Lower lobe of right lung (tissue), 2 donors: ENCODE results near the gene FGD3. TPM values are rescaled to one million over a fixed set of nuclear protein-coding genes. Genes with fewer than 3 reads are reported as not detected.

Experiments
- ATAC-seq, 2 donors: fragments of 200-7000 bp; cut with Tn5 transposase; one replicate each; pipeline ENCODE4 v1.9.1; 2020 to 2022; ENCODE audit warnings: mild to moderate bottlenecking in 2 of 2, moderate library complexity in 2 of 2
- DNase-seq: peaks from one replicate; pipeline ENCODE4 v3.0.0-alpha.2; 2020
- H3K27ac ChIP-seq: fragments of 200-600 bp; one replicate; pipeline ENCODE4 v1.8.0; 2022
- H3K27me3 ChIP-seq: fragments of 200-600 bp; one replicate; pipeline ENCODE4 v1.8.0; 2022; ENCODE audit warnings: low read depth
- H3K36me3 ChIP-seq: fragments of 200-600 bp; one replicate; pipeline ENCODE4 v1.8.0; 2022; ENCODE audit warnings: mild to moderate bottlenecking
- H3K4me1 ChIP-seq: fragments of 200-600 bp; one replicate; pipeline ENCODE4 v1.8.0; 2022
- H3K4me3 ChIP-seq: fragments of 200-600 bp; one replicate; pipeline ENCODE4 v1.8.0; 2022; ENCODE audit warnings: mild to moderate bottlenecking
- H3K9me3 ChIP-seq: fragments of 200-600 bp; one replicate; pipeline ENCODE4 v1.8.0; 2022
- intact Hi-C: fragments of 100-400 bp; cut with DNase I; formaldehyde crosslinking; loops from one replicate; pipeline ENCODE4 v1.11.0; 2022
- total RNA-seq: library from RNA; stranded (reverse); fragmentation: NEBNext Ultra II Directional; extraction: Animal tissue kit (Norgen Biotek cat#: 25700); gene quantifications from one replicate; pipeline ENCODE4 v1.2.1, GENCODE V29; 2021
- TF ChIP-seq, protein P1 (sequence below): fragments of 200-600 bp; IDR thresholded peaks from one replicate; pipeline ENCODE4 v1.8.0; 2022; ENCODE audit warnings: antibody characterized with exemption, mild to moderate bottlenecking
- donor health status: DM: no; HTN: yes; CAD: no; lungs with severe emphysema.

The FGD3 gene
- total RNA-seq, 1 donor from 2014 or later: 23.9 TPM

DNA sequence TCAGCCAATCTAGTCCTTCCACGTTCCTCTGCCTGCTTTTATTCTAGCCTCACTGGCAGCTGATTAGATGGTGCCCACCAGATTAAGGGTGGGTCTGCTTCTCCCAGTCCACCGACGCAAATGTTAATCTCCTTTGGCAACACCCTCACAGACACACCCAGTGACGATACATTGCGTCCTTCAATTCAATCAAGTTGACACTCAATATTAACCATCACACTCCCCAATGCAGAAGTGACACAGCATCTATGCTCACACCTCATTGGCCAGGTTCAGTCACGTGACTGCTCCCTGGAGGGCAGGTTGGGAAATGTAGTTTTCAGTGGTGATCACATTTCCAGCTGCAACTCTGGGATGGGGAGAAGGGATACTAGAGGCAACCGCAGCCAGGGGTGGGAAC lies 124.1 kb downstream of the FGD3 start:
- H3K27ac ChIP-seq: no peak overlapping the region
- H3K36me3 ChIP-seq: no peaks in the 10 kb centered on the region
- TF ChIP-seq, protein P1, sequence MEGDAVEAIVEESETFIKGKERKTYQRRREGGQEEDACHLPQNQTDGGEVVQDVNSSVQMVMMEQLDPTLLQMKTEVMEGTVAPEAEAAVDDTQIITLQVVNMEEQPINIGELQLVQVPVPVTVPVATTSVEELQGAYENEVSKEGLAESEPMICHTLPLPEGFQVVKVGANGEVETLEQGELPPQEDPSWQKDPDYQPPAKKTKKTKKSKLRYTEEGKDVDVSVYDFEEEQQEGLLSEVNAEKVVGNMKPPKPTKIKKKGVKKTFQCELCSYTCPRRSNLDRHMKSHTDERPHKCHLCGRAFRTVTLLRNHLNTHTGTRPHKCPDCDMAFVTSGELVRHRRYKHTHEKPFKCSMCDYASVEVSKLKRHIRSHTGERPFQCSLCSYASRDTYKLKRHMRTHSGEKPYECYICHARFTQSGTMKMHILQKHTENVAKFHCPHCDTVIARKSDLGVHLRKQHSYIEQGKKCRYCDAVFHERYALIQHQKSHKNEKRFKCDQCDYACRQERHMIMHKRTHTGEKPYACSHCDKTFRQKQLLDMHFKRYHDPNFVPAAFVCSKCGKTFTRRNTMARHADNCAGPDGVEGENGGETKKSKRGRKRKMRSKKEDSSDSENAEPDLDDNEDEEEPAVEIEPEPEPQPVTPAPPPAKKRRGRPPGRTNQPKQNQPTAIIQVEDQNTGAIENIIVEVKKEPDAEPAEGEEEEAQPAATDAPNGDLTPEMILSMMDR: no peak
- intact Hi-C loops: no loop called here
- H3K4me1 ChIP-seq: peaks cover 5% of the 10 kb centered on the region
- no peak for DNase-seq
- no peak overlapping the region for H3K4me3 ChIP-seq
- no peaks in the 10 kb centered on the region for H3K9me3 ChIP-seq
- ATAC-seq: peak in 1 of 2 donors; percentile 28
- no peaks in the 10 kb centered on the region for H3K27me3 ChIP-seq

GRCh38 chr9:93072383-93072795 lies 125.1 kb downstream of the FGD3 start:
- intact Hi-C loops: no loop called here
- peak; percentile 10 to 29 for ATAC-seq
- no peak overlapping the region for H3K4me3 ChIP-seq
- H3K27ac ChIP-seq: no peak overlapping the region
- TF ChIP-seq, protein P1: no peak
- H3K36me3 ChIP-seq: no peaks in the 10 kb centered on the region
- no peaks in the 10 kb centered on the region for H3K9me3 ChIP-seq
- peaks cover 5% of the 10 kb centered on the region for H3K4me1 ChIP-seq
- DNase-seq: no peak
- H3K27me3 ChIP-seq: no peaks in the 10 kb centered on the region

DNA sequence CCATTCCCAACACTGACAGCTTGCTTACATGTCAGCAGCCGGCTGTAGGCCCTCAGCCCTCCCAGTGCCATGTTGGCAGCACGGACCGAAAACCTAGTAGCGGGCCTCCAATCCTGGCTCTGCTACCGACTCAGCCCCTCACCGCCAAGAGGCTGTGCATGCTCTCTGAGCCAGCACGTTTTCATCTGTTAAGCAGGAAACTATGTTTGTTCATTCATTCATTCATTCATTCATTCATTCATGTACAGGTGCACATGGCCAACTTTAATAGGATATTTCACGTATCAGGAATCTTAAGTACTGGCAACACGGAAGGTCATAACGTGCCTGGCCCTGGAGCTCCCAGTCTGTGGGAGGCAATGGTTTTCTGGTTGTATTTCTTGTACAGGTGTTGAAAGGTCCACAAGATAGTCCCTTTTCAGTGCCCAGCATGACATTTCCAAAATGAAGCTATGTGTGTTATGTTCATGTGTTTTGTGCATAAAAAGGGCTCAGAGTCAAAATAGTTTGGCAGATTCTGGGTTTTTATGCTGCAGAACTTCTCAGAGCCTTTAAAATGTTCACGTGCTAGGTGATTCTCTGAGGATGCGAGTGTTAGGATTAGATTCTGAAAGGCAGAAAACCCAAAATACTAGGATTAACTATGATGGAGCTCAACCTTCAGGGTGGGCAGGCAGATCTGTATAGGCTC lies 128.9 kb downstream of the FGD3 start:
- Histone ChIP-seq H3K36me3 (no peaks in the 10 kb centered on the region), H3K27me3 (no peaks in the 10 kb centered on the region), H3K4me1 (peaks cover 5% of the 10 kb centered on the region), H3K4me3 (no peak overlapping the region), H3K9me3 (no peaks in the 10 kb centered on the region), H3K27ac (no peak overlapping the region)
- TF ChIP-seq, protein P1: no peak
- ATAC-seq: no peak
- no peak for DNase-seq
- intact Hi-C loops: no loop called here

DNA sequence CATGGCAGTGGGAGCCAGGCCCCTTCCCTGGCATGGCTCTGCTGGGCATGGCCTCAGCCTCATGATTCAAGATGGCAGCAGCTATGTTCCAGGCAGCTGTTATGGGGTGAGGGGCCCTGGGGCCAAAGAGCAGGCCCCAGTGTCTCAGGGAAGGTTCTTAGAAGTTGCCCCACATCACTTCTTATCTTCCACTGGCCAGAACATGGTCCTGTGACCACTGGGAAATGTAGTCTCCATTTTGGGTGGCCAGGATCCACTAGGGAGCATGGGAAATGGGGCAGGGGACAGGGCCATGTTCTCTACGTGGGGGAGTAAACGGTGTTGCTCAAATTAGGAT lies 129.4 kb downstream of the FGD3 start:
- intact Hi-C loops: no loop called here
- Histone ChIP-seq H3K4me3 (no peak overlapping the region), H3K27ac (no peak overlapping the region), H3K36me3 (no peaks in the 10 kb centered on the region), H3K4me1 (peaks cover 5% of the 10 kb centered on the region), H3K9me3 (no peaks in the 10 kb centered on the region), H3K27me3 (no peaks in the 10 kb centered on the region)
- DNase-seq: no peak
- no peak for ATAC-seq
- TF ChIP-seq, protein P1: no peak

DNA sequence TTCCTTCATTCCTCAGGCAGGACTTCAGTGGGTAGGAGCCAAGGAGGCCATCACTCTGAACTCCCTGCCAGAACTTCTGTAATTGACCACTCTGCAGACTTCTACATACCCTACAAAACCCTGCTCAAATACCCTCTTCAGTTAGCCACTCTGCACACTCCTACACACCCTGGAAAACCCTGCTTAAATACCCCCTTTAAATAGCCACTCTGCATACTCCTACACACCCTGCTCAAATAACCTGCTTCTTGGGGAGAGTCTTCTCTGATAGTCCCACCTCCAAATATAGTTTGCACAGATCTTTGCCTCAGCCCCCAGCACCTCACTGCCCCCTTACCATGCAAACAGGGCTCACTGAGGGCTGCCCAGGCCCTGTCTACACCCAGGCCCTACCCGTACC lies 130.0 kb downstream of the FGD3 start:
- Histone ChIP-seq H3K4me1 (peaks cover 1% of the 10 kb centered on the region), H3K27me3 (no peaks in the 10 kb centered on the region), H3K9me3 (no peaks in the 10 kb centered on the region), H3K36me3 (no peaks in the 10 kb centered on the region), H3K4me3 (no peak overlapping the region), H3K27ac (no peak overlapping the region)
- DNase-seq: no peak
- intact Hi-C loops: no loop called here
- no peak for ATAC-seq
- TF ChIP-seq, protein P1: no peak
